Amygdala (tissue), 56 donors: ENCODE data around the gene MT1X.
A peak's percentile ranks its signal among the peaks of the same experiment; 100 is the strongest.
"Not testable (repeated sequence)": the region's sequence is repeated elsewhere in the genome, so short reads cannot be mapped to it uniquely, and the experiment has no call there.

Experiments used
- DNase-seq, 56 donors: peaks; one replicate each; lab custom pipeline; 2025; lab: John Stamatoyannopoulos, UW

Gene MT1X

GRCh38 chr16:56708525-56709442 is 26.5 kb downstream of the MT1X start:
- DNase-seq = no peak

- DNase-seq = no peak
Measured at GRCh38 chr16:56709443-56710040, 27.3 kb downstream of the MT1X start.

- DNase-seq = no peak
Measured at GRCh38 chr16:56710181-56710737, 28.0 kb downstream of the MT1X start.

GRCh38 chr16:56711862-56712261 is 29.6 kb downstream of the MT1X start:
- no peak for DNase-seq

GRCh38 chr16:56713794-56714193 is 31.5 kb downstream of the MT1X start:
- no peak for DNase-seq

- DNase-seq = no peak
Measured at GRCh38 chr16:56715126-56715525, 32.9 kb downstream of the MT1X start.

GRCh38 chr16:56716761-56717160 is 34.5 kb downstream of the MT1X start:
- no peak for DNase-seq

- DNase-seq = not testable (repeated sequence)
Measured at GRCh38 chr16:56717532-56717931, 35.3 kb downstream of the MT1X start.

- DNase-seq = no peak
Measured at GRCh38 chr16:56722200-56722842, 40.1 kb downstream of the MT1X start.

GRCh38 chr16:56724191-56724590 is 41.9 kb downstream of the MT1X start:
- no peak for DNase-seq

- DNase-seq = no peak
Measured at GRCh38 chr16:56726283-56726682, 44.0 kb downstream of the MT1X start.

GRCh38 chr16:56726926-56727325 is 44.7 kb downstream of the MT1X start:
- no peak for DNase-seq

GRCh38 chr16:56728027-56728426 is 45.8 kb downstream of the MT1X start:
- DNase-seq = no peak

GRCh38 chr16:56728980-56729734 is 46.9 kb downstream of the MT1X start:
- DNase-seq = no peak

GRCh38 chr16:56729735-56730662 is 47.7 kb downstream of the MT1X start, which contains the start of gene NUP93:
NUP93 (plus strand) TSS chr16:56730129; CDS start chr16:56748248, 18,119 bp downstream.
- peak; percentile 28 to 93 (median 84) for DNase-seq

GRCh38 chr16:56732366-56732765 is 50.1 kb downstream of the MT1X start:
- no peak for DNase-seq

GRCh38 chr16:56732832-56733231 is 50.6 kb downstream of the MT1X start:
- DNase-seq = no peak
